Activated CD4-positive, alpha-beta T cell treated with anti-CD3 and anti-CD28 coated beads for 24 hours (primary cell): ENCODE results near the gene MYL5.
"Not testable (repeated sequence)": the region's sequence is repeated elsewhere in the genome, so short reads cannot be mapped to it uniquely, and the experiment has no call there.

ENCODE experiments used
- DNase-seq, 2 donors: peaks; one replicate each; pipeline ENCODE4 v3.0.0-alpha.2; 2020; ENCODE audit warnings: low read depth in 2 of 2

Gene MYL5

DNA sequence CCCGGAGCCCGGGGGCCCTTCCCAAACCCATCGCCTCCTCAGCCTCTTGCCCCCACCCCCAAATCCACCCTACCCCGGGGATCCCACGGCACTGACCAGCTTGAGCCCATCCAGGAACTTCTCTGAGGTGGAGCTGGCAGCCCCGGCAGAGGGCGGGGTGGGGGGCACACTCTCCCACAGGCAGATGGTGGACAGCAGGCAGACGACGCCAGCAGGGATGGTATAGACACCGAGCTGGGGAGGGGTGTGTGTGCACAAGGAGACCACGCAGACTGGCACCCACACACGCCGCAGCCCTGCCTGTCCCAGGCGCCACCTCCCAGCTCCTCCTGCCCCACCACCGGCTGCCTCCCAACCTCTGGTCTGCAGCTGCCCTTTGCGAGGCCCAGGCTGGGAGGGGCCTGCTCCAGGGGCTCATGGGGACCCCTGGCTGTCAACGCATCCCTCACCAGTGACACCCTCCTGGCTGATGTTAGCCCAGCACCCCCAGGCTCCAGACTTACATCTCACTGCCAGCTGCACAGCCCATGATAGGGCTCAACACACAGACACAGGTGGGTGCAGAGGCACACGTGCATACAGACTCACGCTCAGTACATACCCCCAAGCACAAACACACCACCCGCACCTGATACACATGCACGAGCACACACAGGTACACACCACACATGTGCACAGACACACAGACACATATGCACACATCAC is 10.4 kb downstream of the MYL5 start:
- no peak for DNase-seq

DNA sequence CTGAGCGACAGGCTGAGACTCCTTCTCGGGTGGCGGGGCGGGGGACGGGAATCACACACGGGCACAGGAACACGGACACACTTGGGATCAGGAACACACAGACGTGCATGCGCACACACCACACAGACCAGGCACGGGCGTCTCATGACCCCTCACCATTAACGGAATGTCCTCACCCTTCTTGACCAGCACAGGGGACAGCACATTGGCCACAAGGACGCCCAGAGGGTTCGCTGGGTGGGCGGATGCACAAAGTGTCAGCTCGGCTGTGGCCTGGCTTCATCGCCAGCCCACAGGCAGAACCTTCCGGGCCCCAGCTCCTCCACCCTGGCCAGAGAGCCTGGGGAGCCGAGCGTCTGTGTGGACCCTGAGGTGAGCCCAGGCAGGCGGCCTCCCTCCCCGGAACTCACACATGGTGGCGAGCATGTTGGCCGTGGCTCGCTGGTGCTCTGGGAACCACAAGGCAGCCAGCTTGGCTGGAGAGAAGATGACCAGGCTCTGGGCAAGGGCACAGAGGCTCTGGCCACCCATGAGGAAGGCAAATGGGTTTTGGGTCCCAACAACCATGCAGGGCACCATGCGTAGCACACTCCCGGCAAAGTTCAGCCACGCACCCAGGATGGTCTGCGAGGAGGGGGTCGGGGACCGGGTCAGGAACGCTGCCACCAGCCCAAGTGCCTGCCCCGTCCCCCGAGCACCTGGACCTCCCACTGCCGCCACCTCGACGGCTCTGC is 11.5 kb downstream of the MYL5 start:
- DNase-seq: no peak

DNA sequence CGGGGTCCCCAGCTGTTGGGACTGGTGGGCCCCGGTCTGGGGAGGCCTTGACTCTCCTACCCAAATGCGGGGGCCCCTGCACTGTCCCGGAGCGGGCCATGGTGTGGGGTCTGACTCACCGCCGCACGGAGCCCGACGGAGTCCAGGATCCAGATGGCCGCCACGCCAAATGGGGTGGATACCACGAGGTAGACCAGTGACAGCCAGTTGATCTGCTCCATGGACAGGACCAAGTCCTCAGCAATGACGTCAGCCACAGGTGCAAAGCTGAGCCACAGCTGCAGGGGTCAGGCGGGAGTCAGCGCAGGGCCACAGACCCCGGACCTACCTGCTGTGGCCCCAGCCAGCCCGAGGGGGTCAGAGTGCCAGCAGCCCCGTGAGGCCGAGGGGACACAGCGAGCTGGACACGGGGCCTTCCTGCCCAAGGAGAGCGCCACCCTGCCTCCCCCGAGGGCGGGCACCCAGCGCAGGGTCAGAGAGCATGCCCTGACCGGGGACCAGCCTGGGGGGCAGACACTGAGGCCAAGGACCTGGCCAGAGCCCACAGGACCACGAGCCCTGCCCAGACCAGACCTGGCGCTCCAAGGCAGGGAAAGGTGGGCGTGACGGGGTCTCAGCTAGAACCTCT is 12.2 kb downstream of the MYL5 start:
- DNase-seq: no peak

DNA sequence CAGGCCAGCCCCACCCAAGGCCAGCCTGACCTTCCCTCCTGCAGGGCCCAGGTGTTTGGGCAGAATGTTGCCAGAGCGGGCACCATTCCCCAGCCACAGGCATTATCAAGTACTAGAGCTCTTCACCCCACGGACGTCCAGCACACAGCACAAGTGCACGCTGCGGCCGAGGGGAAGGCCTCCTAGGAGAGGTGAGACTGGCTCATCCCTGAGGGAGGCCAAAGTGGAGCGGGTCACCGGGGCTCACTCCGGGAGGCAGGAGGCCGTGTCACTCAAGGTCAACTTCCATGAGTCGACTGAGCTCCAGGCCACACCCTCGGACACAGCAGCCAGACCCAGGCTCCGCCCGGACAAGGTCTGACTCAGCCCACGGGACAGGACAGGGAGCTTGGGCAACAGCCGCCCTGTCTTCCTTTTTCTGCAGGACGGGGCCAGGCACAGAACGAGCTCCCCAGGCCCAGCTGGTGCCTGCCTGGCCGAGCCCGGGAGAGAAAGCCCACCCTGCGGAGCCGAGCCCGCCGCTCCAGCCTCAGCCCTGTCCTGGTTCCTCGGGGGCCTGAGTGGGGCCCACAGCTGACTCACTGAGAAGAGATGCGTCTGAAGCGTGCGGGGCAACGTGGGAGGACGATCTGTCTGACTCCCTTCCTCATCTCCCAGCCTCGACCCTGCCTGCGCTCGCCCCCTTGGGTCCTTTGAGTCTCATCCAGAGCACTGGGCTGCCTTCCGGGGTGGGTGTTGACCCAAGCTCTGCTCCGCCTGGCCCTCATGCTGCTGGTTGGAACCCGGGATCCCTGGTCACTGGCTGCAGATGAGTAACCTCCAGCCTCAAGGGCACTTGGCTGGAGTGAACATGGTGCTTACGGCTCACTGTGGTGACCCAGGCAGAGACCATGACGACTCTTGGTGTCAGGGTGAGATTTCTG is 13.0 kb downstream of the MYL5 start:
- no peak for DNase-seq

- DNase-seq: no peak
Measured at GRCh38 chr4:687971-688853, 13.9 kb downstream of the MYL5 start.

GRCh38 chr4:688854-689681 is 14.7 kb downstream of the MYL5 start, which contains the start of gene SLC49A3:
TSS of gene SLC49A3 (minus strand) at chr4:689151. CDS start at chr4:689127, 24 bp downstream.
- DNase-seq: no peak

- DNase-seq: no peak
Measured at GRCh38 chr4:689723-690122, 15.4 kb downstream of the MYL5 start.

- no peak for DNase-seq
Measured at GRCh38 chr4:692771-693554, 18.6 kb downstream of the MYL5 start.

GRCh38 chr4:694341-694940 is 20.1 kb downstream of the MYL5 start:
- DNase-seq: not testable (repeated sequence)

GRCh38 chr4:699816-700580 is 25.7 kb downstream of the MYL5 start:
- DNase-seq: no peak

- DNase-seq: no peak
Measured at GRCh38 chr4:700587-701264, 26.4 kb downstream of the MYL5 start.

GRCh38 chr4:702618-703048 is 28.3 kb downstream of the MYL5 start:
- DNase-seq: no peak

- DNase-seq: no peak
Measured at GRCh38 chr4:703336-704197, 29.2 kb downstream of the MYL5 start.

DNA sequence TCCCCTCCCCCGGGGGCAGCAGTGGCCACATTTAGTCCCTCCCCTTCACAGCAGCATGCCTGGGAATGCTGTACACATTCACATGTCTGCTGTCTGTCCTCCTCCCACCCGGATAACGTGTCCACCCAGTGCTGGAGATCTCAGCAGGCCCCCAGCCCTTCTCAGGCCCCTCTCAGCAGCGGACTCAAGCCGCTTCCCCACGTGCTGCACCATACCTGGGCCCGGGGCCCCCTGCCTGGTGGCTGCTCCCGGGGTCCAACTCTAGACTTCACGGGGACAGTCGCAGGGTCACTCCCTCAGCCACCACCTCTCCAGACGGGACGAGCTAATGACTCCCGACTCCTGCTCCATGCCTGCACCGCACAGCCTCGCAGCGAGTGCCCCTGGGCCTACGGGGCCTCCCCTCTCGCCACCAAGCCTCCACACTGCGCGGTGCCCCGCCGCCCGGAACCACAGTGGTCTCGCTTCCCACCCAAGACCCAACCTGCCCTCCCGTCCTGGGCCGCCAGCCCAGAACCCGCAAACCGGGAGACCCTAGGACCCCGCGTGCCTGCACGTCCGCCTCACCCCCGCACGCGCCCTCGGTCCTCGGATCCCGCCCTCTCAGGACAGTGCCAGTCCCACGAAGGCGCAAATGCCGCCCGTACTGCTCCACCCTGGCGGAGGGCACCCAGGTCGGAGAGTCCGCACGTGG is 30.0 kb downstream of the MYL5 start:
- no peak for DNase-seq

DNA sequence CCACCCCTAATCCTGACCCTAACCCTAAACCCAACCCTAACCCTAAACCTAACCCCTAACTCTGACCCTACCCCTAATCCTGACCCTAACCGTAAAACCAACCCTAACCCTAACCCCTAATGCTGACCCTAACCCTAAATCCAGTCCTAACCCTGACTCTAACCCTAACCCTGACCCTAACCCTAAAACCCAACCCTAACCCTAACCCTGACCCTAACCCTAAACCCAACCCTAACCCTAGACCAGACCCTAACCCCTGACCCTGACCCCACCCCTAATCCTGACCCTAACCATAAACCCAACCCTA is 30.6 kb downstream of the MYL5 start:
- no peak for DNase-seq
